ENCODE measurements around the gene LSM4.
A peak's percentile ranks its signal among the peaks of the same experiment; 100 is the strongest.

The LSM4 gene

DNA sequence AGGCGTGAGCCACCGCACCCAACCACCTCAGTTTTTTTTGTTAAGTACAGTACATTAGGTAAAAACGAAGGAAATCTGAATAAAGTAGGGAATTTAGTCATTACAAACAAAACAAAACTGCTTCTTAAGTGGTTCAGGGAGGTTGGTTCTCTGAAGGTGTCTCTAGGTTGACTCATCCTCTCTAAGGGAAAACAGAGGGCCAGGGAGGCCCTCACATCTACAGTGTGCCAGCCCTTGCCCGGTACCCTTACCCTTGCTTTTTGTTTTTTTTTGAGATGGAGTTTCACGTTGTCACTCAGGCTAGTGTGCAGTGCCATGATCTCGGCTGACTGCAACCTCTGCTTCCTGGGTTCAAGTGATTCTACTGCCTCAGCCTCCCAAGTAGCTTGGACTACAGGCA lies 24.3 kb downstream of the LSM4 start:
- no peak for TF ChIP-seq CTCF (IDR thresholded peaks at IDR 0.05)
- Histone ChIP-seq H3K4me3 (no peak overlapping the region), H3K36me3 (no peaks in the 10 kb centered on the region), H3K27ac (peak overlapping the region; percentile 34 to 97), H3K9me3 (no peaks in the 10 kb centered on the region), H3K4me1 (peaks cover 2 to 41% (median 39%) of the 10 kb centered on the region in 4 donors), H3K27me3 (no peaks in the 10 kb centered on the region)
- DNase-seq = no peak
- intact Hi-C loops (cut with DNase I; ENCODE audit: low total_unique reads) = no loop called here

- Histone ChIP-seq H3K27ac (peak overlapping the region; percentile 19 to 44), H3K9me3 (no peaks in the 10 kb centered on the region), H3K4me1 (peaks cover 8 to 38% (median 37%) of the 10 kb centered on the region in 4 donors), H3K4me3 (no peak overlapping the region), H3K27me3 (no peaks in the 10 kb centered on the region), H3K36me3 (no peaks in the 10 kb centered on the region)
- no peak for TF ChIP-seq CTCF (IDR thresholded peaks at IDR 0.05)
- no peak for DNase-seq
- intact Hi-C loops (cut with DNase I; ENCODE audit: low total_unique reads) = no loop called here
Observed at GRCh38 chr19:18297308-18297707, 25.6 kb downstream of the LSM4 start.

DNA sequence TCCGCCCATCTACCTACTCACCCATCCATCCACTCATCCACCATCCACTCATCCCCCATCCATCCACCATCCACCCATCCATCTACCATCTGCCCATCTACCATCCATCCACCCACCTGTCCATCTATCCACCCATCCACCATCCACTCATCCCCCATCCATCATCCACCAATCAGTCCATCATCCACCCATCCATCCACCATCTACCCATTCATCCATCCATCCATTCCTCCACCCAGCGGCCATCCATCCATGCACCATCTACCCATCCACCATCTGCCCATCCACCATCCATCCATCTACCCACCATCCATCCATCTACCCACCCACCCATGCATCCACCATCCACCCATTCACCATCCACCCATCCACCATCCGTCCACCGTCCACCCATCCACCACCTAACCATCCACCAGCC lies 27.8 kb downstream of the LSM4 start:
- TF ChIP-seq CTCF (IDR thresholded peaks at IDR 0.05) = no peak

DNA sequence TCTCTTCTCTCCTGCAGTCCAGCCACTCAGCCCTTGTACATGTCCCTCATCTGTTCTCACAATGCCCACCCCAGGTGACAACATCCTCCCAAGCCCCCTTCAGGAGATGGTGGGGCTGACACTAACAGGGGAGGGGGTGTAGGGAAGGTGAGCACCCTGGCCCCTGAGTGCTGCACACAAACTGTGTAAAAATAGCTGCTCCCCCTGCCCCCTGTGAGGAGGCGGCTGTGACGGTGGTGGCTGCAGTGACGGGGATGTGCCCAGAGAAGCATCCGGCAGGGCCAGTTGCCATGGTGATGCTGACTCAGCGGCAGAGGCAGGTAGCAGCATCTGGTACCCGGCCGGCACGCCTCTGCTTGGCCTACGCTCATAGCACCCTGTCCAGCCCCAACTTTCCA lies 28.4 kb downstream of the LSM4 start:
- Histone ChIP-seq H3K4me3 (no peak overlapping the region), H3K36me3 (no peaks in the 10 kb centered on the region), H3K4me1 (peaks cover 8 to 40% (median 35%) of the 10 kb centered on the region in 4 donors), H3K27me3 (no peaks in the 10 kb centered on the region), H3K9me3 (no peaks in the 10 kb centered on the region), H3K27ac (peak overlapping the region; percentile 95 to 99)
- DNase-seq = peak in 1 of 2 donors; percentile 35
- intact Hi-C loops (cut with DNase I; ENCODE audit: low total_unique reads) = no loop called here
- no peak for TF ChIP-seq CTCF (IDR thresholded peaks at IDR 0.05)

More for the DNA sequence above, 27.8 kb downstream of the LSM4 start:
- Histone ChIP-seq H3K4me3 (no peak overlapping the region), H3K36me3 (no peaks in the 10 kb centered on the region), H3K27me3 (no peaks in the 10 kb centered on the region), H3K27ac (no peak overlapping the region), H3K9me3 (no peaks in the 10 kb centered on the region), H3K4me1 (peaks cover 8 to 34% (median 30%) of the 10 kb centered on the region in 4 donors)
- no peak for DNase-seq
- intact Hi-C loops (cut with DNase I; ENCODE audit: low total_unique reads) = no loop called here

DNA sequence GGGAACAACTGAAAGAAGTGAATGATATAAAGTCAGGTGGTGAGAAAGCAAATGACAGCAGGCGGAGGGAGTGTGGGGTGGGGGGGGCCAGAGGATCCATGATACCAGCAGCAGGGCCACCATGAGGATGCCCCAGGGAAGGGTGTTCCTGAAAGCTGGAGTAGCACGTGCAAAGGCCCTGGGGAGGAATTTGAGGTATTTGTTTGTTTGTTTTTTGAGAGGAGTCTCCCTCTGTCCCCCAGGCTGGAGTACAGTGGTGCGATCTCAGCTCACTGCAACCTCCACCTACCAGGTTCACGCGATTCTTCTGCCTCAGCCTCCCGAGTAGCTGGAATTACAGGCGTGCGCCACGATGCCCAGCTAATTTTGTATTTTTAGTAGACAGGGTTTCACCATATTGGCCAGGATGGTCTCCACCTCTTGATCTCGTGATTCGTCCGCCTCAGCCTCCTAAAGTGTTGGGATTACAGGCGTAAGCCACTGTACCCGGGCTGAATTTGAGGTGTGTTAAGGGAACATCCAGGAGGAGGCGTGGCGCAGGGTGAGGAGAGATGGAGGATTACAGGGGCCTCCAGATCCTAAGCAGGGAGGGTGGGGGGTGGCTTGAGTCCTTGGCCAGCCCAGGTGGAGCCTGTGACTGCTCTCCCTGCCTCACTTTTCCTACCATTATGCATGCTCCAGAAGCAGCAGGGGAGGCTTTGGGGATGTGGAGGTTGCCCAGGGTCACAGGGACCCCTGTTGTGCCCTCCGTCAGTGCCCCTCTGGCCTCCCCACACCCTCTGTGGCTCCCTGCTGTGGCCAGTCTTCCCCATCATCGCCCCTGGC lies 29.0 kb downstream of the LSM4 start:
- TF ChIP-seq CTCF (IDR thresholded peaks at IDR 0.05) = no peak
- DNase-seq = peak in 1 of 2 donors; percentile 37
- H3K27me3 ChIP-seq = no peaks in the 10 kb centered on the region
- no peaks in the 10 kb centered on the region for H3K36me3 ChIP-seq
- intact Hi-C loops (cut with DNase I; ENCODE audit: low total_unique reads) = no loop called here
- H3K4me3 ChIP-seq = peak overlapping the region; percentile 64
- no peaks in the 10 kb centered on the region for H3K9me3 ChIP-seq
- peak overlapping the region; percentile 95 to 99 for H3K27ac ChIP-seq
- H3K4me1 ChIP-seq = peaks cover 8 to 40% (median 35%) of the 10 kb centered on the region in 4 donors
